A549 (cell line): Measurements from ENCODE around the gene TRIO. TPM values are rescaled to one million over a fixed set of nuclear protein-coding genes. Genes with fewer than 3 reads are reported as not detected.
A peak's percentile ranks its signal among the peaks of the same experiment; 100 is the strongest.

Source experiments
- ATAC-seq, 2 experiments: fragments of 200-7000 bp in 1 of 2; fragments of >200 bp in 1 of 2; cut with Nextera tagmentation in 1 of 2; cut with Tn5 transposase in 1 of 2; 3 replicates each; pipeline versions ENCODE4 v1.8.0 to v1.9.1; 2018 to 2020; ENCODE audit warnings: mild to moderate bottlenecking in 1 of 2, moderate library complexity in 1 of 2
- CTCF ChIA-PET: fragments of 300-600 bp; sonication (Branson Sonifier 250); formaldehyde crosslinking; extraction: SDS; loops from one replicate; lab custom pipeline; 2021; ENCODE audit warnings: antibody characterized with exemption, inconsistent platforms; lab: Yijun Ruan, JAX
- POLR2A ChIA-PET: fragments of 350-600 bp; formaldehyde crosslinking; extraction: SDS; loops from one replicate; lab custom pipeline; 2021; ENCODE audit warnings: antibody characterized with exemption, inconsistent platforms; lab: Yijun Ruan, JAX
- DNase-seq, 2 experiments: peaks; one replicate each; pipeline versions ENCODE4 v3.0.0 to v3.0.0-alpha.2; 2011 to 2016; ENCODE audit warnings: low read depth in 1 of 2, low spot score in 1 of 2
- FAIRE-seq: peaks from 2 replicates; lab custom pipeline; 2011; peaks lifted over from hg19 to GRCh38; lab: Jason Lieb, UNC
- H3K27ac ChIP-seq, 2 experiments: fragments of >200 bp; sonication (Bioruptor Twin); formaldehyde crosslinking; 3 replicates each; pipeline ENCODE4 v1.5.1; 2016 to 2017
- H3K4me1 ChIP-seq: fragments of >200 bp; sonication (Bioruptor Twin); formaldehyde crosslinking; 3 replicates; pipeline ENCODE4 v1.6.1; 2016
- H3K4me2 ChIP-seq: fragments of >200 bp; sonication (Bioruptor Twin); formaldehyde crosslinking; 3 replicates; pipeline ENCODE4 v1.6.1; 2016
- H3K4me3 ChIP-seq: fragments of >200 bp; sonication (Bioruptor Twin); formaldehyde crosslinking; 3 replicates; pipeline ENCODE4 v1.5.1; 2016
- H3K9me3 ChIP-seq: fragments of >200 bp; sonication (Bioruptor Twin); formaldehyde crosslinking; 3 replicates; pipeline ENCODE4 v1.6.1; 2016
- ATOH8 ChIP-seq: fragments of 250-450 bp; sonication (Bioruptor Pico); IDR thresholded peaks from 2 replicates; pipeline ENCODE4 v1.5.0; 2020; ENCODE audit warnings: low read depth, mild to moderate bottlenecking, moderate library complexity
- CBX8 ChIP-seq: fragments of 200-600 bp; sonication (generic); IDR thresholded peaks from 2 replicates; pipeline ENCODE4 v1.6.1; 2016
- CEBPB ChIP-seq, 2 experiments: fragments of >200 bp in 1 of 2; sonication (Bioruptor Twin) in 1 of 2; formaldehyde crosslinking in 1 of 2; IDR thresholded peaks; 2 replicates each; pipeline ENCODE4 v1.6.1; 2012 to 2016
- CHD2 ChIP-seq: fragments of 150-350 bp; IDR thresholded peaks from 2 replicates; pipeline ENCODE4 v1.6.1; 2014; ENCODE audit warnings: low read length; ENCODE audit not compliant: partially characterized antibody
- CHD4 ChIP-seq: fragments of 200-600 bp; sonication (generic); IDR thresholded peaks from 2 replicates; pipeline ENCODE4 v1.6.1; 2016; ENCODE audit warnings: antibody characterized with exemption, mild to moderate bottlenecking, borderline replicate concordance
- FOSL2 ChIP-seq, 2 experiments: fragments of 450-650 bp in 1 of 2; fragments of >200 bp in 1 of 2; sonication (Bioruptor Twin) in 1 of 2; formaldehyde crosslinking; IDR thresholded peaks; 2 replicates each; pipeline versions ENCODE4 v1.5.0 to v1.6.1; 2016 to 2020; ENCODE audit warnings: mild to moderate bottlenecking in 1 of 2, moderate library complexity in 1 of 2
- GATA3 ChIP-seq: IDR thresholded peaks from 2 replicates; pipeline ENCODE4 v1.6.1; 2012; ENCODE audit warnings: borderline replicate concordance
- HDAC2 ChIP-seq: fragments of 200-600 bp; sonication (generic); IDR thresholded peaks from 2 replicates; pipeline ENCODE4 v1.6.1; 2016
- HEYL ChIP-seq: fragments of 250-450 bp; sonication (Bioruptor Pico); IDR thresholded peaks from 2 replicates; pipeline ENCODE4 v1.8.0; 2021; ENCODE audit warnings: mild to moderate bottlenecking, moderate library complexity
- HOXB5 ChIP-seq: fragments of 250-450 bp; sonication (Bioruptor Pico); IDR thresholded peaks from 2 replicates; pipeline ENCODE4 v1.5.0; 2020; ENCODE audit warnings: mild to moderate bottlenecking, moderate library complexity
- JUN ChIP-seq, 2 experiments: fragments of >200 bp; sonication (Bioruptor Twin); formaldehyde crosslinking; IDR thresholded peaks; 2 replicates in 1 of 2; 3 replicates in 1 of 2; pipeline ENCODE4 v1.6.1; 2016 to 2017
- JUNB ChIP-seq: fragments of >200 bp; sonication (Bioruptor Twin); formaldehyde crosslinking; IDR thresholded peaks from 2 replicates; pipeline ENCODE4 v1.6.1; 2016
- MAZ ChIP-seq: fragments of 150-350 bp; IDR thresholded peaks from 2 replicates; pipeline ENCODE4 v1.6.1; 2014; ENCODE audit warnings: antibody characterized with exemption, low read depth, low read length, borderline replicate concordance
- MYC ChIP-seq: IDR thresholded peaks from 2 replicates; pipeline ENCODE4 v1.6.1; 2012; ENCODE audit warnings: mild to moderate bottlenecking, inconsistent platforms, low read length, improper control_type of control experiment, borderline replicate concordance
- PHF8 ChIP-seq: fragments of 200-600 bp; sonication (generic); IDR thresholded peaks from 2 replicates; pipeline ENCODE4 v1.6.1; 2016; ENCODE audit warnings: low read depth, mild to moderate bottlenecking, antibody characterized with exemption, moderate library complexity, borderline replicate concordance
- POLR2A ChIP-seq: IDR thresholded peaks from 2 replicates; pipeline ENCODE4 v1.6.1; 2012; ENCODE audit warnings: mild to moderate bottlenecking, low read length
- RARB ChIP-seq: fragments of 250-450 bp; sonication (Bioruptor Pico); IDR thresholded peaks from 2 replicates; pipeline ENCODE4 v1.8.0; 2021; ENCODE audit warnings: mild to moderate bottlenecking, moderate library complexity
- TFCP2L1 ChIP-seq: fragments of 250-450 bp; sonication (Bioruptor Pico); IDR thresholded peaks from 2 replicates; pipeline ENCODE4 v1.5.0; 2021; ENCODE audit warnings: mild to moderate bottlenecking
- ZSCAN20 ChIP-seq: fragments of 250-450 bp; sonication (Bioruptor Pico); IDR thresholded peaks from 2 replicates; pipeline ENCODE4 v1.8.0; 2022; ENCODE audit warnings: mild to moderate bottlenecking, moderate library complexity
- WGBS: methylation state at CpG from one replicate; pipeline ENCODE4 v1.1.6; 2017; ENCODE audit errors: missing lambda C conversion rate; 5-methylcytosine and 5-hydroxymethylcytosine counted together
- polyA plus RNA-seq, 4 experiments: library from polyadenylated mRNA; depleted of rRNA in 3 of 4; stranded (reverse); fragments of >200 nt; fragmentation: RNase III in 1 of 4; extraction: RNeasy Plus Mini Kit Qiagen cat#74134 plus additional on column Dnase treatment in 1 of 4; gene quantifications; 2 replicates in 3 of 4; 3 replicates in 1 of 4; pipeline ENCODE4 v1.2.3, GENCODE V29; 2011 to 2017
- TF ChIP-seq, protein P1 (sequence below): fragments of >200 bp; sonication (Bioruptor Twin); formaldehyde crosslinking; IDR thresholded peaks from 3 replicates; pipeline ENCODE4 v1.5.1; 2016

TRIO gene
- polyA plus RNA-seq, 2 of the 4 experiments (the other 2 are of a cell fraction), result 47.5 to 79.0 TPM

GRCh38 chr5:14156650-14157492 lies 13.7 kb downstream of the TRIO start:
- peaks cover 93% of the 10 kb centered on the region for H3K4me1 ChIP-seq
- ChIA-PET CTCF (interaction anchor here (1.0 to 4.3 kb wide), 8 partner anchors 9 to 113 kb away, joined by 3 to 23 read pairs (median 4); partner anchors contain the start of gene TRIO), POLR2A (interaction anchor here (1.7 to 1.9 kb wide), 3 partner anchors 14 to 33 kb away, joined by 7 to 9 read pairs (median 8); partner anchors contain the start of gene TRIO)
- TF ChIP-seq GATA3, result peak; percentile 63; the same call in 1 of the 2 replicates
- TF ChIP-seq FOSL2 (IDR thresholded peaks at IDR 0.05), result peak; percentile 4; the same call in 1 of the 2 replicates
- peak; percentile 49 for TF ChIP-seq FOSL2 (CRISPR knock-in tag; IDR thresholded peaks at IDR 0.05)
- TF ChIP-seq JUNB, result 0 out of 2 replicates have a peak, but pooled peaks have one; percentile 21
- no peak for TF ChIP-seq MYC
- peak in 1 of 2 experiments; percentile 63; a peak in 1 of 4 replicates for TF ChIP-seq CEBPB (IDR thresholded peaks at IDR 0.05)
- DNase-seq, result peak; percentile 70 to 77
- H3K4me2 ChIP-seq, result peak overlapping the region; percentile 82
- H3K4me3 ChIP-seq, result peak overlapping the region; percentile 30
- FAIRE-seq, result no peak
- ATAC-seq, result peak; percentile 81 to 85
- WGBS, result 9% methylated on average over 8 of the region's 8 CpGs
- H3K27ac ChIP-seq, result peak overlapping the region; percentile 61 to 82
- no peaks in the 10 kb centered on the region for H3K9me3 ChIP-seq

DNA sequence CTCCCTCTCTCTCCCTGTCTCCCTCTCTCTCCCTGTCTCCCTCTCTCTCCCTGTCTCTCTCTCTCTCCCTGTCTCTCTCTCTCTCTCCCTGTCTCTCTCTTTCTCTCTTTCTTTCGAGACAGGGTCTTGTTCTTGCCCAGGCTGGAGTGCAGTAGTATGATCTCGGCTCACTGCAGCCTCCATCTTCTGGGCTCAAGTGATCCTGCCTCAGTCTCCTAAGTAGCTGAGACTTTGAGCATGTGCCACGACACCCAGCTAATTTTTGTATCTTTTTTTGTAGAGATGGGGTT lies 14.3 kb downstream of the TRIO start:
- no peaks in the 10 kb centered on the region for H3K9me3 ChIP-seq
- CTCF ChIA-PET, result interaction anchor here (1.1 to 3.2 kb wide), 5 partner anchors 10 to 48 kb away, joined by 3 to 12 read pairs (median 5); partner anchors contain the start of gene TRIO
- peaks cover 93% of the 10 kb centered on the region for H3K4me1 ChIP-seq
- FAIRE-seq, result no peak
- H3K4me3 ChIP-seq, result no peak overlapping the region; the same call in 2 of the 3 replicates
- ATAC-seq, result no peak
- peak overlapping the region; percentile 82 for H3K4me2 ChIP-seq
- TF ChIP-seq POLR2A (no peak), CEBPB (IDR thresholded peaks at IDR 0.05) (no peak), JUN (IDR thresholded peaks at IDR 0.05) (no peak), JUNB (no peak), CBX8 (no peak), RARB (no peak), HOXB5 (no peak), FOSL2 (IDR thresholded peaks at IDR 0.05) (no peak), FOSL2 (CRISPR knock-in tag; IDR thresholded peaks at IDR 0.05) (no peak), ZSCAN20 (CRISPR knock-in tag) (no peak), ATOH8 (CRISPR knock-in tag) (no peak), HDAC2 (no peak), CHD4 (no peak), MAZ (no peak), TFCP2L1 (CRISPR knock-in tag) (no peak), CHD2 (no peak), HEYL (CRISPR knock-in tag) (no peak), PHF8 (no peak)
- TF ChIP-seq, protein P1, sequence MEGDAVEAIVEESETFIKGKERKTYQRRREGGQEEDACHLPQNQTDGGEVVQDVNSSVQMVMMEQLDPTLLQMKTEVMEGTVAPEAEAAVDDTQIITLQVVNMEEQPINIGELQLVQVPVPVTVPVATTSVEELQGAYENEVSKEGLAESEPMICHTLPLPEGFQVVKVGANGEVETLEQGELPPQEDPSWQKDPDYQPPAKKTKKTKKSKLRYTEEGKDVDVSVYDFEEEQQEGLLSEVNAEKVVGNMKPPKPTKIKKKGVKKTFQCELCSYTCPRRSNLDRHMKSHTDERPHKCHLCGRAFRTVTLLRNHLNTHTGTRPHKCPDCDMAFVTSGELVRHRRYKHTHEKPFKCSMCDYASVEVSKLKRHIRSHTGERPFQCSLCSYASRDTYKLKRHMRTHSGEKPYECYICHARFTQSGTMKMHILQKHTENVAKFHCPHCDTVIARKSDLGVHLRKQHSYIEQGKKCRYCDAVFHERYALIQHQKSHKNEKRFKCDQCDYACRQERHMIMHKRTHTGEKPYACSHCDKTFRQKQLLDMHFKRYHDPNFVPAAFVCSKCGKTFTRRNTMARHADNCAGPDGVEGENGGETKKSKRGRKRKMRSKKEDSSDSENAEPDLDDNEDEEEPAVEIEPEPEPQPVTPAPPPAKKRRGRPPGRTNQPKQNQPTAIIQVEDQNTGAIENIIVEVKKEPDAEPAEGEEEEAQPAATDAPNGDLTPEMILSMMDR, result no peak
- H3K27ac ChIP-seq, result peak overlapping the region; percentile 61 to 82
- DNase-seq, result no peak
- WGBS, result 87% methylated on average over 3 of the region's 3 CpGs
- POLR2A ChIA-PET, result interaction anchor here (1.7 to 1.9 kb wide), 3 partner anchors 14 to 33 kb away, joined by 7 to 9 read pairs (median 8); partner anchors contain the start of gene TRIO
